DLD1 (cell line): ENCODE data around the gene BROX.

Source experiments
- in situ Hi-C: cut with HindIII; loops from 2 replicates; pipeline ENCODE4 v1.10.0; 2017; ENCODE audit warnings: low sequenced_read_pairs

The BROX gene

GRCh38 chr1:222769971-222770620, 57.7 kb downstream of the BROX start:
- in situ Hi-C loops, result no loop called here

GRCh38 chr1:222772996-222773379, 60.6 kb downstream of the BROX start:
- in situ Hi-C loops, result no loop called here

GRCh38 chr1:222777463-222777862, 65.1 kb downstream of the BROX start:
- in situ Hi-C loops, result loop anchor here (25.0 kb wide), 1 partner anchor 310 kb away; no protein-coding TSS in a partner anchor

GRCh38 chr1:222777977-222778376, 65.6 kb downstream of the BROX start:
- in situ Hi-C loops, result loop anchor here (25.0 kb wide), 1 partner anchor 309 kb away; no protein-coding TSS in a partner anchor

- in situ Hi-C loops, result loop anchor here (25.0 kb wide), 1 partner anchor 306 kb away; no protein-coding TSS in a partner anchor
Observed at GRCh38 chr1:222781251-222781650, 68.9 kb downstream of the BROX start.

DNA sequence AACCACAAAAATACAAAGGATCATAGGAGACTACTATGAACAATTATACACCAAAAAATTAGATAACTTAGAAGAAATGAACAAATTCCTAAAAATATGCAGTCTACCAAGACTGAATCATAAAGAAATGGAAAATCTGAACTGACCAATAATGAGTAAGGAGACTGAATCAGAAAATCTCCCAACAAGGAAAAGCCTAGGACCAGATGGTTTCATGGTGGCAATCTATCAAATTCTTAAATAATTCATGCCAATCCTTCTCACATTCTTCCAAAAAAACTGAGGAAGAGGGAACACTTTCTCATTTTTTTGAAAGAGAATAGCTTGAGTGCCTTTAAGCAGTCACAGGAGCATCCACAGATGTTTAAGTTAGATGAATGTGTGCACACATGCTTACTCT, 70.7 kb downstream of the BROX start:
- in situ Hi-C loops, result loop anchor here (25.0 kb wide), 1 partner anchor 304 kb away; no protein-coding TSS in a partner anchor

DNA sequence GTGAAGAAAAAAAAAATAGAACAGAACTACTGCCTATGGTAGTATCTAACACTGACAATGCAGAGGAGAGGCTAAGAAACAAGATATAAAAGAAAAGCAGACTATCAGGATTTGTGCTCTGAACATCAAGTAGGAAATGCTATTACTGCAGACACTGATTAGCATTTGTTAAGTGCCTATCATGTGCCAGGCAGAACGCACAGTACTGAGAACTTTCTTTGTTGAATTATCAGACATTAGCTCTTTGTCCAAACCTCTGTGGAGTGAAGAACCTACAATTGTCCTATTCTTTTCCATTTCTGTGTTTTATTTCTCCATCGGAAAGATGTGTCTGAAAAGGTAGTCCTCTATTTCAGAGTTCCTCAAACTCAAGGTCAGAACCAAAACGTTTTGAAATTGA, 72.0 kb downstream of the BROX start:
- in situ Hi-C loops, result loop anchor here (25.0 kb wide), 1 partner anchor 303 kb away; no protein-coding TSS in a partner anchor
